Embryonic facial prominence (tissue), 1 donor: ENCODE results near the gene CDC45.

Experiments used
- DNase-seq: peaks from one replicate; pipeline ENCODE4 v3.0.0-alpha.2; 2016; ENCODE audit errors: extremely low spot score

CDC45 gene

GRCh38 chr22:19495562-19496323 is 16.0 kb downstream of the CDC45 start:
- DNase-seq: no peak

GRCh38 chr22:19496324-19496630 is 16.6 kb downstream of the CDC45 start:
- no peak for DNase-seq

GRCh38 chr22:19497245-19497644 is 17.5 kb downstream of the CDC45 start:
- no peak for DNase-seq

- no peak for DNase-seq
Measured at GRCh38 chr22:19498154-19498865, 18.6 kb downstream of the CDC45 start.

GRCh38 chr22:19498866-19499190 is 19.1 kb downstream of the CDC45 start:
- no peak for DNase-seq

GRCh38 chr22:19499236-19499879 is 19.6 kb downstream of the CDC45 start:
- no peak for DNase-seq

GRCh38 chr22:19499880-19500242 is 20.1 kb downstream of the CDC45 start:
- no peak for DNase-seq

GRCh38 chr22:19501897-19502447 is 22.3 kb downstream of the CDC45 start:
- no peak for DNase-seq

GRCh38 chr22:19503367-19503766 is 23.6 kb downstream of the CDC45 start:
- no peak for DNase-seq

GRCh38 chr22:19503869-19504268 is 24.1 kb downstream of the CDC45 start:
- no peak for DNase-seq

- DNase-seq: no peak
Measured at GRCh38 chr22:19504900-19505734, 25.4 kb downstream of the CDC45 start.

- DNase-seq: no peak
Measured at GRCh38 chr22:19505735-19506126, 26.0 kb downstream of the CDC45 start.

GRCh38 chr22:19506212-19506611 is 26.5 kb downstream of the CDC45 start:
- no peak for DNase-seq

GRCh38 chr22:19507534-19507861 is 27.8 kb downstream of the CDC45 start:
- no peak for DNase-seq

GRCh38 chr22:19508024-19508776 is 28.5 kb downstream of the CDC45 start:
- no peak for DNase-seq

GRCh38 chr22:19509191-19509590 is 29.5 kb downstream of the CDC45 start:
- no peak for DNase-seq

GRCh38 chr22:19509923-19510322 is 30.2 kb downstream of the CDC45 start:
- DNase-seq: no peak

GRCh38 chr22:19510919-19511341 is 31.2 kb downstream of the CDC45 start:
- DNase-seq: no peak

- DNase-seq: no peak
Measured at GRCh38 chr22:19513823-19514222, 34.1 kb downstream of the CDC45 start.

- no peak for DNase-seq
Measured at GRCh38 chr22:19514831-19515565, 35.3 kb downstream of the CDC45 start.
